Fibroblast of skin of right quadriceps (primary cell): Measurements from ENCODE around the gene ATP6AP1.

Source experiments
- DNase-seq: peaks from one replicate; pipeline ENCODE4 v3.0.0-alpha.2; 2013

ATP6AP1 gene

DNA sequence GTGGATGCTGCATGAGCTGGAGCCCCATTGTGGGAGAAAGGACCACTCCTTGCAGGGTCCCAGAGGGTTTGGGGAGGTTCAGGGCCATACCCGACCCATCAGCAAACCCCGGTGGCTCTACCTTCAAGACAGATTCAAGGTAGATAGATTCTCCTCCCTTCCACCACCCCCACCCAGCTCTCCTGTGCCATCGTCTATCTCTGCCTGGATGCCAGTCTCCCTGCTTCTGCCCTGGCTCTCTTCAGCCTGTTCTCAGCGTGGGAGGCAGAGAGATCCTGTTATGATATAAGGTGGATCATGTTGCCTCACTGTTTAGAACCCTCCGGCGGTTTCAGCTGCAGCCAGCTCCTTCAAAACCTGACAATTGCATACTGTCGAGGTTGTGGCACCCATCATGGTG lies 45.2 kb downstream of the ATP6AP1 start:
- no peak for DNase-seq

DNA sequence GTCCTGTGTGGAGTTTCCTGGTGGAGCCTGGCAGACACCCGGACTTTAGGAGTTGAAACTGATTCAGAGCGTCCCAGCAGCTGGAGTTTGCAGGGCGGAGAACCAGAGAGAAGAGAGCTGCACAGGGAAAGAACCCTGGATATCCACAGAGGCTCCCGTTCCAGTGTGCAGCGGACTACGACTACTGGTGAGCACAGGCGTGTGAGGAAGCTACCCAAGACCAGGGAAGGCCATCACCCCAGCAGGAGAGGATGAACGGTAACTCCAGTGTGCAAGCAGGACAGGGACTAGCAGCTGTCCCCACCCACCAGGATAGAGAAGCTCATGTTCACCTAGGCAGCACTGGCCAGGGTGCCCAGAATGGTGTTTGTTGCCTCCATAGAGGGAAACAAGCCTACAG lies 48.3 kb downstream of the ATP6AP1 start:
- no peak for DNase-seq

DNA sequence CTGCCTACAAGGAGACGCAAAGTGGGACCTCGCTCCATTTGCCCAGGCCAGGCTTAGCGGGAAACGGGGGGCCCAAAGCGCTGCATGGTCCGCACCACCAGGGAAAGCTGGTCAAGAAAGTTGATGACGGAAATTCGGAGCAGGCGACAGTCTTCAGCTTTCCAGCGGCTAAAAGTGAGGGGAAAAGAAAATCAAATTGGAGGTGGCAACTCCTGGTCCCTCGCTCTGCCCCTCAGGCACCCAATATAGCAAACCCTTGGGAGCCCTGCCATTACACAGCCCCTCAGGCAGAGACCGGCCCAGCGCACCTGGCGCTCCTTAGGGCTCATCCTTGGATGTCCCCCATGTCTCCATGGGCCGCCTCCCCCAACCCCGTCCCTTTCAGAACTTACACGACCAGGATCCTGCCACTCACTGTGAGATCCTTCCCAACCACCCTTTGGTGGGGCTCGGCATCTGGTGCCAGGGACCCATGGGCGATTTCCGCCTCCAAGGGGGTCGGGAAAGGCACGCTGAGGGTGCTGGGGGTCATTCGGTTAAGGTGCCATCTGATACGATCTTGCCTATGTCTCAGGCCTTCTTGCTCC lies 49.5 kb downstream of the ATP6AP1 start:
- no peak for DNase-seq

GRCh38 chrX:154478728-154479622 lies 50.5 kb downstream of the ATP6AP1 start, which contains the start of gene LAGE3:
LAGE3 (minus strand) TSS chrX:154479281; CDS start chrX:154478915, 366 bp downstream.
- peak; percentile 83 for DNase-seq

DNA sequence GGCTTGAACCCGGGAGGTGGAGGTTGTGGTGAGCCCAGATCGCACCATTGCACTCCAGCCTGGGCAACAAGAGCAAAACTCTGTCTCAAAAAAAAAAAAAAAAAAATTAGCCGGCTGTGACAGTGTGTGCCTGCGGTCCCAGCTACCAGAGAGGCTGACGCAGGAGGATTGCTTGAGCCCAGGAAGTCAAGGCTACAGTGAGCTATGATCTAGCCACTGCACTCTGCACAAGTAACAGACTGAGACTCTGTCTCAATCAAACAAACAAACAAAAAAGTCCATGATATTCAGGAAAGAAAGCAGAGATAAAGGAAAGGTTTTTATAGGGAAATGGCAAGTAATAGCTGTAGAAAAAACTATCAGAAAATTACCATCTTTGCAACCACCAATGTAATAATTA lies 52.7 kb downstream of the ATP6AP1 start:
- DNase-seq = no peak

DNA sequence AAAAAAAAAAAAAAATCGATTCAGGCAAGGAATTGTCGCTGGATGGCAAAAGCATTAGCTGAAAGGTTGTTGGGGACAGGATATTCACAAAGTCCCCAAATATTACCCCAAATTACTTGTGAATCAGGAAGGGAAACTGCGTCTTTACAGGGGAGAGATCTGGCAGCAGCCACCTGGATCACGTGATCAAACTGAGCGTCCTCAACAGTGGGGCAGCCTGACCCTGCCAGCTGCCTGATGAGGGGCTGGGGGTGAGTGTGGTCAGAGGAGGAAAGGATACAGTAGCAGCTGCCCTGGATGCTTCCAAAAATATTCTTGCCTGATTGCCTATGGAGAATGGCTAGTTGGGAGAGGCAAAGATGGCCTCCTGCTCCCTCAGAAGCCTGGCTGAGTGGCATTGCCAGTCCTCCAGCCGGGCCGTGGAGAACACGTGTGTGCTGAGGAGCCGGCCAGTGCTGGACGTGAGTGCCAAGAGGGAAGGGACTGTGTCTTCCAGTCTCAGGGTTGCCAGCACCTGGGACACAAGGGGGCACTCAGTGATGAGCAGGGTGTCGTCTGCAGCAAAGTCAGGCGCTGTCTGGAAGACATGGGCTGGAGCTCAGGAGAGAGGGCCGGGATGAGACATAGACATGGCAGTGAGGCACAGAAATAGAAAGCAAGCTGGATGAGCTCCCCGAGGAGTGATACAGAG lies 53.6 kb downstream of the ATP6AP1 start:
- DNase-seq = no peak

GRCh38 chrX:154482786-154483185 lies 54.3 kb downstream of the ATP6AP1 start:
- no peak for DNase-seq

GRCh38 chrX:154483325-154483724 lies 54.8 kb downstream of the ATP6AP1 start:
- DNase-seq = no peak

DNA sequence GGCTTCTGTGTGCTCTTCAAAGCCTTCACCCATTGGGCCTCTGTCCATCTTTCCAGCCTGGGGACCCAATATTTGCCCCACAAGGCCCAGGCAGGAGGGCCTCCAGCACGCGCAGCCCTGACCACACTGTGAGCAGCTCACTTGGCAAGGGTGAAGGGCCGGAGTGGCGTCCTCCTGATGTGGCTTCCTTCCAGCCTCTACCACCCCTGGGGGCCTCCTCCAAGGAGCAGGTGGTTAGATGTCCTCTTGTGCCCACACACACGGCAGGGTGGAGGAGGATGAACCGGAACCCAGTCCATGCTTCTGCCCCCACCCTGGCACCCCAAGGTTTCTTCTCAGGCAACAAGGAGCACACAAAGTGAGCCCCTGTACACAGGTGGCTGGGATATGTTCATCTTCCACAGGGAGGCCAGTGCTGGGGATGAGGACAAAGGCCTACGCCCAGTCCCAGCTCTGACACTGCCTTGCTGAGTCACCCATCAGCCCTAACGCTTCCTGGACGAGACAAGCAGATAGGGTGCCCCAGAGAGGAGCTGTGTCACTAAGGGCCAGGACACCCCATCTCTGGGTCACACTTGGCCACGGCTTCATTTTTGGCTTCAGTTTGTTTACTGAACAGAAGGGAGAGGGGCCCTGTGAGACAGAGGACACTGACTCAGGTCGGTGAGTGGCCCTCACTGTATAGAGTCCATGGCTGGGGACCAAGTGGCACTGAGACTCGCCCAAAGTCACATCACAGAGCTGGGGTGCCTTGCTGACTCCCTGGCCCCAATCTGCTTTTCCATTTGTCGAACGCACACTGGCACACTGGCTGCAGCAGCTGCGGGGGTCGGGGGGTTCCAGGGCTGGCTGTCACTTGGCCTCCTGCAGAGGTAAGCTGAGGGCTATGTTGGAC lies 56.0 kb downstream of the ATP6AP1 start:
- DNase-seq = no peak

DNA sequence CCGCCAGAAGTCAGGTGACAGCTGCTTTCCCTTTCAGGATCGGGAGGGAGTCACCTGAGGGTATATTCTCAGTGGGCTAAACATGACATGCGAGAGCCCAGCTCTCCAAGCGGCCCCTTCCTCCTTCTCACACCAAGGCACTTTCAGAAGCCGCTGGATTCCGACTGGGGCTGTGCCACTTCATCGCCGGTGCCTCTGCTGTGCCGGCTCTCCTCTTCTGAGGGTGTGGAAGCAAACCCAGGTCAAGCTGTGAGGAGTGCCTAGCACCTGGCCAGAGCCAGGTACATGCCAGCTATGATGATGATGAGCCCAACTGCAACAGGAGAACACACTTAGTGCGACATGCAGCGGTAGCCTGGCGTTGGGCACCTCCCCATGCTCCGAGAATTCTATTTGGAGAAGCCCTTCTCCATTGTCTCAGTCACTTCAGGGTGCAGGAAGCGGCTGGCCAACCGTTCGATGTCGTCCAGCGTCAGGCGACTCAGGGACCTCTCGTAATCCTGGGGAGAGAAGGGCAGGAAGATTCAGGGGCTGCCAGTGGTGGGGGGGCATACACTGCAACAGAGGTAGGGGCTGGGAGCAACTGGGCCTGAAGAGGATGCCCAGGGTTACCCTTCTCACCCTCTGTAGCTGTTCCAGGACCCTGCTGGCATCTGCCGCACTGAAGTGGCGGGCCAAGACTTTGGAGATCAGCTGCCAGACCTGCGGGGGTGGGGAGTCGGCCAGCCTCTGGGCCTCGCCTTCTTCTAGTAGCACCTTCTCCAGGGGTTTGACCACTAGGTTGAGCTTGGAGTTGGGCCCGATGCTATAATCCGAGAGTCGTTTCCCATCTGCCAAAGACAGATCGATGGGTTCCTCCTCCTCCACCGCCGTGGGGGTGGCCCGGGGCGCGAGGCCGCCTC lies 56.9 kb downstream of the ATP6AP1 start:
- DNase-seq = no peak

DNA sequence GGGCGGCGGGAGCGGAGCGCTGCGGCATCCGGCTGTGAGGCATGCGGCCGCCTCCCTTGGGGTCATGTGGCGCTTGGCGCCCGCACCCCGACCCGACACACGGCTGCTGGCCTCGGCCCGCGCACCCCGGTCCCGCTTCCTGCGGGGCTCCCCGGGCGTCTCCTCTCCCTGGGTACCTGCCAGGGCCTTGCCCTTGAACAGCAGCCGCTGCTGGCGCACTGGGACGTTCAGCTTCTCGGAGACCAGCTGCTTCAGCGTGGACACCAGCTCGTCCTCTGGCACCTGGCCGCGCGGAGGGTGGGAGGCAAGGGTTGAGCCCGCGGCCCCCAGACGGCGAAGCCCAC lies 57.5 kb downstream of the ATP6AP1 start:
- no peak for DNase-seq
